ENCODE results near the gene MSL3. TPM values are rescaled to one million over a fixed set of nuclear protein-coding genes. Genes with fewer than 3 reads are reported as not detected.

Gene MSL3
- total RNA-seq, 3 donors from 2014 or later (not counting 1 experiment from before 2014, with no cell fraction given): 63.0 to 64.9 (median 63.3) TPM

DNA sequence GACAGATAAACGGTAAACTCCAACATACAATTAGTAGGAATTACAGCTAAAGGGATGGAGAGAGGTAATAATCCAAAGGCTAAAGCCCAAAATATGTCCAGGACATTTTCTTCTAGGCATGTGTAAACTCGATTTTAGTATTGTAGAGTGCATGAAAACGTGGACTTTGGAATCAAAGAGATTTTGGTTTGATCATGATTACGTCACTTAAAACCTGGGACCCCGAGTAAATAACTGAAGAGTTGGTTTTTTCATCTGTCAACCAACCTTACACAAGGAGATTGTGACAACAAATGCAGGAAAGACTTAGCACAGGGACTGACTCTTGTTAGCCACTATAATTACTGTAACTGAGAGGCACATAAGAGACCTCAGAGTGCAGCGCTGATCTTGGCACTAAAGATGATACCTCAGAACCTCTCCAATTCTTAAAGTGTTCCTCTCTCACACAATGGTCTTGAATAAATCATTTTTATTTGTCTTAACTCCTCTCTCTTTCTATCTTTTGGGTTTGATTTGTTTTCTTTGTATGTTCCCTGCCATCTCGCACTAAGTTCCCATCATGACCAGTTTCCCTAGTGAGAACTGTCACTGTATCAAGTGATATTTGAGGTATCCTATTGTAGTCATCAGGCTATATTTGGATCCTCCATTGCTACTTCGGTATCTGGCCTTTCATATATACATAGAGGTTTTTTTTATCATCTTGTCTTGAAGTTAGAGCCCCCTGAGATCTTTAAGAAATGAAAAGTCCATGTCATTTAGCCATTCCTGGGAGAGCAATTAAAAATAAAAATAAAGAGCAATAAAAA lies 32.2 kb upstream of the MSL3 start:
- Mint-ChIP-seq H3K4me3 (no peak overlapping the region), H3K36me3 (no peaks in the 10 kb centered on the region), H3K9me3 (no peaks in the 10 kb centered on the region), H3K4me1 (no peaks in the 10 kb centered on the region), H3K27ac (no peak overlapping the region), H3K27me3 (ENCODE audit: low read depth in 2 of 2) (peaks cover 3 to 28% of the 10 kb centered on the region in 2 donors)
- no peak overlapping the region for H3K4me3 ChIP-seq (ENCODE audit: low read length)
- H3K27ac ChIP-seq (ENCODE audit: low read length): no peak overlapping the region
- H3K4me1 ChIP-seq (ENCODE audit: control insufficient read depth, insufficient read depth, low read length): no peaks in the 10 kb centered on the region
- DNase-seq (no peak), ATAC-seq (no peak)
- no peaks in the 10 kb centered on the region for H3K9me3 ChIP-seq (ENCODE audit: control insufficient read depth, insufficient read depth, low read length)
- no peaks in the 10 kb centered on the region for H3K36me3 ChIP-seq (ENCODE audit: control insufficient read depth, insufficient read depth, low read length)
- H3K27me3 ChIP-seq (ENCODE audit: control insufficient read depth, insufficient read depth, low read length): no peaks in the 10 kb centered on the region
- WGBS (ENCODE audit: insufficient coverage): 69% methylated on average over 4 of the region's 8 CpGs
- TF ChIP-seq CTCF (IDR thresholded peaks at IDR 0.05): no peak
- intact Hi-C loops (cut with micrococcal nuclease): no loop called here

- H3K4me3 Mint-ChIP-seq: no peak overlapping the region
- DNase-seq (no peak), ATAC-seq (no peak)
- peaks cover 3 to 36% of the 10 kb centered on the region in 2 donors for H3K27me3 Mint-ChIP-seq (ENCODE audit: low read depth in 2 of 2)
- H3K9me3 Mint-ChIP-seq: no peaks in the 10 kb centered on the region
- no peaks in the 10 kb centered on the region for H3K4me1 Mint-ChIP-seq
- Histone ChIP-seq H3K4me3 (ENCODE audit: low read length) (no peak overlapping the region), H3K9me3 (ENCODE audit: control insufficient read depth, insufficient read depth, low read length) (no peaks in the 10 kb centered on the region), H3K36me3 (ENCODE audit: control insufficient read depth, insufficient read depth, low read length) (no peaks in the 10 kb centered on the region), H3K27ac (ENCODE audit: low read length) (no peak overlapping the region), H3K4me1 (ENCODE audit: control insufficient read depth, insufficient read depth, low read length) (no peaks in the 10 kb centered on the region), H3K27me3 (ENCODE audit: control insufficient read depth, insufficient read depth, low read length) (no peaks in the 10 kb centered on the region)
- no peak overlapping the region for H3K27ac Mint-ChIP-seq
- intact Hi-C loops (cut with micrococcal nuclease): no loop called here
- H3K36me3 Mint-ChIP-seq: no peaks in the 10 kb centered on the region
- no peak for TF ChIP-seq CTCF (IDR thresholded peaks at IDR 0.05)
- WGBS (ENCODE audit: insufficient coverage): no CpG with 5 or more reads among the region's 2 CpGs
These were observed 29.5 kb upstream of the MSL3 start for GRCh38 chrX:11728556-11728955.

DNA sequence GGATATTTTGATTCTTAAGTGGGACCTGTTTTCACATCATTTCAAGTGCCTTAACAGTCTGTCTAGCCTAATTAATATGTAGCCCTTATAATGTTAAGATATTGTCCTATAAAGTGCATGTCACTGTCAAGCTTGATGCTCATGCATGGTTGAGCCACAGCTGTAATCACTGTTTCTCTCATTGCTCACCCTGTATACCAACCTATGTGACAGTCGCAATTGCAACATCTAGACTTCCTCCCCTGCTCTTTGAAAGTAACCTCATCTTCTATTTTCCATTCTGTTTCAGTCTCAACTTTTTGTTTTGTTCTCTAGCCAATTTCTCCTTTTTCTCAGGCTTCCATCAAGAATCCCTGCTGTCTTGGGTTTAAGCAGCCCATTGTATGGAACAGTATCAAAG lies 24.4 kb upstream of the MSL3 start:
- intact Hi-C loops (cut with micrococcal nuclease): no loop called here
- Mint-ChIP-seq H3K9me3 (no peaks in the 10 kb centered on the region), H3K4me1 (no peaks in the 10 kb centered on the region), H3K27me3 (ENCODE audit: low read depth in 2 of 2) (peaks cover 9 to 64% of the 10 kb centered on the region in 2 donors), H3K36me3 (no peaks in the 10 kb centered on the region), H3K4me3 (no peak overlapping the region), H3K27ac (no peak overlapping the region)
- H3K27ac ChIP-seq (ENCODE audit: low read length): no peak overlapping the region
- H3K36me3 ChIP-seq (ENCODE audit: control insufficient read depth, insufficient read depth, low read length): no peaks in the 10 kb centered on the region
- no peaks in the 10 kb centered on the region for H3K4me1 ChIP-seq (ENCODE audit: control insufficient read depth, insufficient read depth, low read length)
- WGBS (ENCODE audit: insufficient coverage): 82% methylated on average over 1 of the region's 1 CpG
- DNase-seq (no peak), ATAC-seq (no peak)
- H3K9me3 ChIP-seq (ENCODE audit: control insufficient read depth, insufficient read depth, low read length): no peaks in the 10 kb centered on the region
- H3K27me3 ChIP-seq (ENCODE audit: control insufficient read depth, insufficient read depth, low read length): no peaks in the 10 kb centered on the region
- TF ChIP-seq CTCF (IDR thresholded peaks at IDR 0.05): no peak
- no peak overlapping the region for H3K4me3 ChIP-seq (ENCODE audit: low read length)

DNA sequence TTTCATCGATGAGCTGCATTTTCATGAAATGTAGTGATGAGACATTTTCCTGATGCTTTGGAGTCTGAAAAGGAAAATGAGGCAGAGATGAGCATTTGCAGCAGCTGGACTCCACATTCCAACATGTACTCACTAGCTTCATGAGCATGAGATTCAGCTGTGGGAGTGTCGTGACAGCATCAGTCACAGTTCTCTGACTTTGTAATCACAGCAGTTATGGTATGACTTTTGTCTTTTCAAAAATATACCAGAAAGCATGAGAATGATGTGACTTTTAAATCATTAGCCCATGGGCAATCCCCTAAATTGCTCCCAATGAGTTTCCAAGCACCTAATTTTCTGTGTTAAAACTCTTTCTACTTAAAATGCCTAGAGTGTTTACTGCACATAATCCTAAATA lies 18.3 kb upstream of the MSL3 start:
- H3K27me3 Mint-ChIP-seq (ENCODE audit: low read depth in 2 of 2): peaks cover 15 to 50% of the 10 kb centered on the region in 2 donors
- H3K27me3 ChIP-seq (ENCODE audit: control insufficient read depth, insufficient read depth, low read length): no peaks in the 10 kb centered on the region
- H3K9me3 ChIP-seq (ENCODE audit: control insufficient read depth, insufficient read depth, low read length): no peaks in the 10 kb centered on the region
- ATAC-seq: no peak
- H3K4me3 ChIP-seq (ENCODE audit: low read length): no peak overlapping the region
- no peaks in the 10 kb centered on the region for H3K36me3 Mint-ChIP-seq
- no peak for DNase-seq
- no peak overlapping the region for H3K27ac Mint-ChIP-seq
- intact Hi-C loops (cut with micrococcal nuclease): no loop called here
- H3K36me3 ChIP-seq (ENCODE audit: control insufficient read depth, insufficient read depth, low read length): no peaks in the 10 kb centered on the region
- 56% methylated on average over 1 of the region's 2 CpGs for WGBS (ENCODE audit: insufficient coverage)
- H3K4me1 Mint-ChIP-seq: no peaks in the 10 kb centered on the region
- no peak for TF ChIP-seq CTCF (IDR thresholded peaks at IDR 0.05)
- no peak overlapping the region for H3K4me3 Mint-ChIP-seq
- no peaks in the 10 kb centered on the region for H3K4me1 ChIP-seq (ENCODE audit: control insufficient read depth, insufficient read depth, low read length)
- H3K9me3 Mint-ChIP-seq: no peaks in the 10 kb centered on the region
- no peak overlapping the region for H3K27ac ChIP-seq (ENCODE audit: low read length)
